Mucosa of stomach (tissue), 1 donor: ENCODE data around the gene VGLL1.

ENCODE experiments used
- H3K27me3 ChIP-seq: one replicate; pipeline ENCODE4 v1.7.0; 2013; ENCODE audit warnings: mild to moderate bottlenecking, low read length; ENCODE audit not compliant: control insufficient read depth, insufficient read depth
- H3K36me3 ChIP-seq: one replicate; pipeline ENCODE4 v1.7.0; 2013; ENCODE audit warnings: low read length; ENCODE audit not compliant: control insufficient read depth, insufficient read depth
- H3K4me1 ChIP-seq: one replicate; pipeline ENCODE4 v1.7.0; 2013; ENCODE audit warnings: mild to moderate bottlenecking, low read length; ENCODE audit not compliant: control insufficient read depth, insufficient read depth
- H3K4me3 ChIP-seq: one replicate; pipeline ENCODE4 v1.7.0; 2013; ENCODE audit warnings: low read length
- H3K9ac ChIP-seq: one replicate; pipeline ENCODE4 v1.7.0; 2013; ENCODE audit warnings: mild to moderate bottlenecking, low read length, moderate library complexity
- H3K9me3 ChIP-seq: one replicate; pipeline ENCODE4 v1.7.0; 2013; ENCODE audit warnings: mild to moderate bottlenecking, low read length, moderate library complexity; ENCODE audit not compliant: control insufficient read depth
- donor health status: Pancreatic carcinoma.

Gene VGLL1

DNA sequence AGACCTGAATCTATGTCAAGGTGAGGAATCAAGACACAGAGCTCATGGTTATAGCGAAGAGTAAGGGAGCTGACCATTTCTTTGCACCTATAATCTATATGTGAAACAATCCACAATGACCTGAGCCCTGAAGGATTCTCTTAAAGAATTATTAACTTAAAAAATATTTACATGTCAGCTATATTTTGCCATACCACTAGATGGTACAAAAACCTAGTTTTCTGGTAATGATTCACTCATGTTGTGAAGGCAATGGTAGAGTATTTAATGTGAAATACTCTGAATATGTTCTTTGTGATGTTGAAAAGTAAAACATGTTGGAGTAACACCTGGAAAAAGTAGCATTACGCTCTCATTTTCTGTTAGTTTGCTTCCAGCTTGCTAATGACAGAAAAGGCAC, 40.0 kb downstream of the VGLL1 start:
- Histone ChIP-seq H3K4me3 (no peak overlapping the region), H3K36me3 (no peaks in the 10 kb centered on the region), H3K9me3 (no peaks in the 10 kb centered on the region), H3K27me3 (no peaks in the 10 kb centered on the region), H3K9ac (no peak overlapping the region), H3K4me1 (peaks cover 8% of the 10 kb centered on the region)

DNA sequence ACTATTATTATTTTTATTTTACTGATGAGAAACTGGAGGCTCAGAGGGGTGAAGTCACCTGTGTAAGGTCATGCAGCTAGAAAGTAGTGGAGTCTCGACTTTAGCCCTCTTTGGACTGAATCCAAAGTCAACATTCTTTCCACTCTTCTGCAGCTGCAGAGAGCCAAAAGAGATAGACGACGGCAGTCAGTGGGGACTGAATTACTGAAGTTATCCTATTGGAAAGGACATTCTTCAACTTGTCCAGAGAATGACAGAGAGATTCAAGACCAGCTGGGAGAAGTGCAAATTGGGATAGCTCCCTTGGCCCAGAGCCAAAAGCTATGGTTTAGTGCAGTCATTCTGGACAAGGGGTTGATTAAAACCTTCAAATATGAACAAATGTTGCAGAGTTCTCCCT, 42.5 kb downstream of the VGLL1 start:
- Histone ChIP-seq H3K36me3 (no peaks in the 10 kb centered on the region), H3K4me1 (peaks cover 8% of the 10 kb centered on the region), H3K9ac (no peak overlapping the region), H3K9me3 (no peaks in the 10 kb centered on the region), H3K4me3 (no peak overlapping the region), H3K27me3 (no peaks in the 10 kb centered on the region)

DNA sequence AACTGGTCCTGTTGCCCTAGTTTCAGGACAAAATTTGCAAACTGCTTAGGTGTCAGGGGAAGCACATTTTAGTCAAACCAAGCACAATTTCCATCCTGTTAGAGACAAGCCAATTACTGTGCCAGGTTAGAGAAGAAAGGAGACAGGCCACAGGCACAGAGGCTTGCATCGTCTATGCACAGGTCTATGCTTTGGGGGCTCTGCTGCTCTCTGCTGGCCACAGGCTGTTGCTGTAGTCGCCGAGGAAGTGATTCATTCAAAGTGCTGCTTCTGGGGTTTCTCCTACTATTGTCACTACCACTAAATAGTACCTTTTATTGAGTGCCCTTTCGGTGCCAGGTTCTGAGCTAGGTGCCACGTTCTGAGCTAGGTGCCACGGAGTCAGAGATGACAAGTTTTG, 45.5 kb downstream of the VGLL1 start:
- Histone ChIP-seq H3K9me3 (no peaks in the 10 kb centered on the region), H3K9ac (no peak overlapping the region), H3K4me1 (peaks cover 8% of the 10 kb centered on the region), H3K4me3 (no peak overlapping the region), H3K36me3 (no peaks in the 10 kb centered on the region), H3K27me3 (no peaks in the 10 kb centered on the region)

DNA sequence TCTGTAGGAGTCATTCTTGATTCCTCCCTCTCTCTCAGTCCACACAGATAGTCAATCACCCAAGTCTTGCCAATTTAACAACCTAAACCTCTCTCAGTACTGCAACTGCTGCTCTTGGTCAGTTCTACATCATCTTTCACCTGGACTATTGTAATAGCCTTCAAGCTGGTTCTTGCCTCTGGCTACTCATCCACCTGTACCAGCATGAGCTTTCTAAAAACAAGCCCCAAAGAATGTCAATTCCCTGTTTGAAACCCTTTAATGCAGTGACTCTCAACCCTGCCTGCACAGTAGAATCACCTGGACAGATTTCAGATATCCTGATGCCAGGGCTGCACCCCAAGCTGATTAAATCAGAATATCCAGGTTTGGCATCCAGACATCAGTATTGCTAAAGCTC, 48.3 kb downstream of the VGLL1 start:
- H3K9me3 ChIP-seq: no peaks in the 10 kb centered on the region
- H3K27me3 ChIP-seq: no peaks in the 10 kb centered on the region
- no peaks in the 10 kb centered on the region for H3K4me1 ChIP-seq
- H3K4me3 ChIP-seq: no peak overlapping the region
- H3K36me3 ChIP-seq: no peaks in the 10 kb centered on the region
- no peak overlapping the region for H3K9ac ChIP-seq

DNA sequence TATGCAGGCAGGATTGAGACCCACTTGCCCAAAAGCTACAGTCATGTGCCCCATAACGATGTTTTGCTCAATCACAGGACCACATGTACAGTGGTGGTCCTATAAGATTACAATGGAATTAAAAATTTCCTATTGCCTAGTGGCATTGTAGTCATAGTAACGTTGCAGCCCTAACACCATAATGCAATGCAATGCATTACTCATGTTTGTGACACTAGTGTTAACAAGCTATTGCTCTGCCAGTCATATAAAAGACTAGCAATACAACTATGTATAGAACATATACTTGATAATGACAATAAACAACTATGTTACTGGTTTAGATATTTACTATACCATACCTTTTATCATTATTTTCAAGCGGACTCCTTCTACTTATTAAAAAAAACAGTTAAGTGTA, 50.6 kb downstream of the VGLL1 start:
- Histone ChIP-seq H3K9me3 (no peaks in the 10 kb centered on the region), H3K4me3 (no peak overlapping the region), H3K36me3 (no peaks in the 10 kb centered on the region), H3K9ac (no peak overlapping the region), H3K27me3 (no peaks in the 10 kb centered on the region), H3K4me1 (no peaks in the 10 kb centered on the region)

DNA sequence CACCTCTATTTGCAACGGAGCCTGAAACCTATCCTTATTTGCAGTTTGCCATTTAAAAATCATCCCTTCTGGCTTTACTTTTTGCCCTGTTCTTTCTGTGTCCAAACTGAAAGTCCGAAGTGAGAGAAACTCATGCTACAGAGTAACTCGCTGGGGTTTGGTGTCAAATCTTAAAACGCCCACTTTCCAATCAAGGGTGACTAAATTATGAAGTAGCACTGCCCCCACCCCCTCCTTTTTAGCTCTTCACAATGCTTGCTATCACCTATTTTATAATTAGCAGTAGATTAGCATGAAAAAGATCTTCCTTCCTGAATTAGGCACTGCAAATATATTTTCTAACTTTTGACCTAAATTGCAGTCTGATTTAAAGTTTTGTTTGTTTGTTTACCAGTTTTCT, 52.5 kb downstream of the VGLL1 start:
- Histone ChIP-seq H3K36me3 (no peaks in the 10 kb centered on the region), H3K4me1 (no peaks in the 10 kb centered on the region), H3K4me3 (no peak overlapping the region), H3K9me3 (no peaks in the 10 kb centered on the region), H3K27me3 (no peaks in the 10 kb centered on the region), H3K9ac (no peak overlapping the region)

DNA sequence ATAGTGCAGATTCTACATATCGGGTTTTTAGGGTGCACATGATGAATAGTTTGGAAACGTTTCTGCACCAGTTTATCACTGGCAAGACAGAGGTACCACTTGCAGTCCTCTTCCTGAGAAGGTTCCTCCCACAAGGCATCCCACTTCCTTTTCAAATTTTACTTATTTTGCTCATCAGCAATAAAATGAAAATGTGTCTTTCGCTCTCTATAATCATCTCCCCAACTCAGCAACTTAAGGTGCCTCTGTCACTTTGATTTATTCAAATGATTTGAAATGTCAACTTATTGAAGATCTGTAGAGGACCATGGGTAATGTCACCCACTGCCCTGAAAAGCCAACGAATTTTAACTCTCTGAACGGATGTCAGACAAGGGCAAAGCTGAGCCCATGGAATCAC, 53.2 kb downstream of the VGLL1 start:
- Histone ChIP-seq H3K9ac (no peak overlapping the region), H3K27me3 (no peaks in the 10 kb centered on the region)

DNA sequence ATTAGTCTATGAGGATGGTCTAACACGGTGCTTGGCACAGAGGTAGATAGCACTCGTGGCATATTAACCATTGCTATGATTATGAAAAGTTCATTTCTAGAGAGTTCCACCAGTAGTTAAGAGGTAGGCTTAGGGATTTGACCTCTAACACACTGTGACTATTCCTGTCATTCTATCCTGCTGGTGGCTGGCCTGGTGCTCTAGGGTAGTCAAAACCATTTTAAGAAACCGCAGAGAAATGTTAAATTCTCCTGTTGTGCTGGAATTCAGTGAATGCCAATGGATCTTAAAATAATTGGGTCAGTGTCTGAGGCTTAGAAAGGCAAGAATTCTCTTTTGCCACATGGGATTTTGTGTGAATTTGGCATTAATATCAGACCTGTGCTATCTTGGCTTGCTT, 53.9 kb downstream of the VGLL1 start:
- H3K9ac ChIP-seq: no peak overlapping the region

More for the DNA sequence above, 53.2 kb downstream of the VGLL1 start:
- no peaks in the 10 kb centered on the region for H3K9me3 ChIP-seq
- H3K4me3 ChIP-seq: no peak overlapping the region
- no peaks in the 10 kb centered on the region for H3K4me1 ChIP-seq
- H3K36me3 ChIP-seq: no peaks in the 10 kb centered on the region

DNA sequence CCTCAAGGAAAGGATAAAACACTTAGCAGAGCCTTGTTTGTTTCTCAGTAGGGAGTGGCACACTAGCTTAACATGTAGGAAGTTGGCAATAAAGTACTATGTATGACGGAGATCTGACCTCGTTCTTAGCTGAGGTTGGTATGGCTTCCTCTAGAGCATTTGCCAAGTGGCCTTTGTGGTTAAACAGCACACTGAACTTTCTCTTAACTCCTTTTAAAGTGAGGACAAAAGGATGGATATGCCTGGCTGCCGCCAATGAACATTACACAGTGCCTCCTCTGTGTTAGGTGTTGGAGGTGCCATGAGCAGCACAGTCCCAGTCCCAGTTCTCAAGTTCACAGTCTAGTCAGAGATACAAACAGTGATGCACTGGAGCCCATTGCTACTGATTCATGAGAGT, 54.4 kb downstream of the VGLL1 start:
- no peak overlapping the region for H3K9ac ChIP-seq
- no peak overlapping the region for H3K4me3 ChIP-seq
- H3K9me3 ChIP-seq: no peaks in the 10 kb centered on the region
- no peaks in the 10 kb centered on the region for H3K36me3 ChIP-seq
- H3K27me3 ChIP-seq: no peaks in the 10 kb centered on the region
- no peaks in the 10 kb centered on the region for H3K4me1 ChIP-seq

More for the DNA sequence above, 53.9 kb downstream of the VGLL1 start:
- H3K4me3 ChIP-seq: no peak overlapping the region
- H3K27me3 ChIP-seq: no peaks in the 10 kb centered on the region
- H3K4me1 ChIP-seq: no peaks in the 10 kb centered on the region
- H3K9me3 ChIP-seq: no peaks in the 10 kb centered on the region
- no peaks in the 10 kb centered on the region for H3K36me3 ChIP-seq

DNA sequence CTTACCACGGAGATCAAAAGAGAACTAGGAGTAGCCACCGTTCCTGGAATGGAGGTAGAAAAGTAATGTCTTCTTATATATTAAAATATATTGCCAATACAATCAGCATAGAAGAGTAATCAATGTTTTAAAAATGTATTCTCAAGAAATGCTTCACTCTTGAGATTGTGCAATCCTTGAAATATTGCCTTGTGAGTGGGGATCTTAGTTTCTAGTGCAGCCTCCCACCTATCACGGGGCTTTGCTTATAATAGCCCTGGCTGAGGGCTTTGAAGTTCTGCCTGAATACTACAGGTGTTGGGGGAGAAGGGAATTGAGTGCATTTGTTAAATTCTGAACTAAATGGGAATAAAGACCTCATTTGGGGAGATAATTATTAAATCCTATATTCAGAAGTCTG, 55.5 kb downstream of the VGLL1 start:
- Histone ChIP-seq H3K4me3 (no peak overlapping the region), H3K4me1 (no peaks in the 10 kb centered on the region), H3K27me3 (no peaks in the 10 kb centered on the region), H3K9ac (no peak overlapping the region), H3K36me3 (no peaks in the 10 kb centered on the region), H3K9me3 (no peaks in the 10 kb centered on the region)

DNA sequence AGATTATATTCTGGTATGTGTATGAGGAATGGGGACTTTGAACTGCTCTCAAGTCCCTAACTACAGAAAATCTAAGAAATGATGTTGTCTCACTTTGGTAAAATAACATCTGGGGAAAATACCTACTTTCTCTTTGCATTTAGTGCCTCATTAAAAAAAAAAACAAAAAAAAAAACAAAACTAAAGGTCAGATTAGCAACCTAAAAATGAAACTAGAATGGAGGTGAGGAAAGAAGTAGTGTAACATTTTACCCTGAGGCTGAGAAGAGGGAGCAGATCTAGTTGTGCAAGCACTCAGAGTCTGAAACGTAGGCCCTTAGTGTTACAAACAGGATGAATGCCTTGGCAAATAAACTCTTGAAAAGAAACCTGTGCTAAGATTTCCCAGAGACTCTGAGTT, 56.0 kb downstream of the VGLL1 start:
- H3K9me3 ChIP-seq: no peaks in the 10 kb centered on the region
- H3K36me3 ChIP-seq: no peaks in the 10 kb centered on the region
- H3K27me3 ChIP-seq: no peaks in the 10 kb centered on the region
- no peak overlapping the region for H3K4me3 ChIP-seq
- H3K4me1 ChIP-seq: no peaks in the 10 kb centered on the region
- no peak overlapping the region for H3K9ac ChIP-seq

DNA sequence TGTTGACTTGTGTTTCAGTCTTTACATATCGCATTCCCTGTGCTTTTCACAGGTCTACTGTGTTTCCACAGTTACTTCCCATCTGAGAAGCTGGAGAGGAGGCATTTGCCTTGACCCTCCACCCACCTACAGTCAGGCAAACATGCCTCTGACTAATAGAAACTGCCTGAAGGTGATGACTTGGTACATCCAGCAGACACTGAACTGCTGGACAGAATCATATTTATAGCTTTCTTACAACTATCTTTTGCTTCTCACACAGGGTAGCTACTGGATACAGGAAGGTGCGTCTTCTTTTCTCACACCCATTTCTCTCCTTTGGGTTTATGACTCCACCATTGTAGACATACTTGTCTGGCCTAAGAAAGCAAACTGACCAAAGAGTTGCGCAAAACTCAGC, 58.0 kb downstream of the VGLL1 start:
- Histone ChIP-seq H3K36me3 (no peaks in the 10 kb centered on the region), H3K27me3 (no peaks in the 10 kb centered on the region), H3K4me3 (no peak overlapping the region), H3K9me3 (no peaks in the 10 kb centered on the region), H3K9ac (no peak overlapping the region), H3K4me1 (no peaks in the 10 kb centered on the region)

DNA sequence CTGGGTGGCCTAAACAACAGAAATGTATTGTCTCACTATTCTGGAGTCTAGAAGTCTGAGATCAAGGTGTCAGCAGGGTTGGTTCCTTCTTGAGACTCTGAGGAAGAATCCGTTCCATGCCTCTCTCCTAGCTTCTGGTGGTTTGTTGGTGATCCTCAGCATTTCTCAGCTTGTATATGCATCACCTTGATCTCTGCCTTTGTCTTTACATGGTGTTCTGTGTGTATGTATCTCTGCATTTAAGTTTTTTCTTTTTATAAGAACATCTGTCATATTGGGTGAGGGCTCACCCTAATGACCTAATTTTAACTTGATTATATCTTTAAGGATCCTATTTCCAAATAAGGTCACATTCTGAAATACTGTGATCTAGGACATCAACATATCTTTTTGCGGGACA, 65.3 kb downstream of the VGLL1 start:
- no peaks in the 10 kb centered on the region for H3K36me3 ChIP-seq
- H3K9me3 ChIP-seq: no peaks in the 10 kb centered on the region
- no peaks in the 10 kb centered on the region for H3K27me3 ChIP-seq
- no peak overlapping the region for H3K4me3 ChIP-seq
- no peaks in the 10 kb centered on the region for H3K4me1 ChIP-seq
- no peak overlapping the region for H3K9ac ChIP-seq
